Activated CD8-positive, alpha-beta memory T cell treated with anti-CD3 and anti-CD28 coated beads for 4 hours (primary cell): ENCODE data around the gene CLN6.

Experiments used
- DNase-seq, 2 donors: peaks; one replicate each; pipeline ENCODE4 v3.0.0-alpha.2; 2020; ENCODE audit warnings: low read depth in 2 of 2

The CLN6 gene

GRCh38 chr15:68229386-68230156 lies at the start of gene CLN6:
Gene CLN6, minus strand, starts transcription at chr15:68229728. Its CDS starts 144 bp downstream, at chr15:68229584.
- DNase-seq: peak; percentile 71 to 78

DNA sequence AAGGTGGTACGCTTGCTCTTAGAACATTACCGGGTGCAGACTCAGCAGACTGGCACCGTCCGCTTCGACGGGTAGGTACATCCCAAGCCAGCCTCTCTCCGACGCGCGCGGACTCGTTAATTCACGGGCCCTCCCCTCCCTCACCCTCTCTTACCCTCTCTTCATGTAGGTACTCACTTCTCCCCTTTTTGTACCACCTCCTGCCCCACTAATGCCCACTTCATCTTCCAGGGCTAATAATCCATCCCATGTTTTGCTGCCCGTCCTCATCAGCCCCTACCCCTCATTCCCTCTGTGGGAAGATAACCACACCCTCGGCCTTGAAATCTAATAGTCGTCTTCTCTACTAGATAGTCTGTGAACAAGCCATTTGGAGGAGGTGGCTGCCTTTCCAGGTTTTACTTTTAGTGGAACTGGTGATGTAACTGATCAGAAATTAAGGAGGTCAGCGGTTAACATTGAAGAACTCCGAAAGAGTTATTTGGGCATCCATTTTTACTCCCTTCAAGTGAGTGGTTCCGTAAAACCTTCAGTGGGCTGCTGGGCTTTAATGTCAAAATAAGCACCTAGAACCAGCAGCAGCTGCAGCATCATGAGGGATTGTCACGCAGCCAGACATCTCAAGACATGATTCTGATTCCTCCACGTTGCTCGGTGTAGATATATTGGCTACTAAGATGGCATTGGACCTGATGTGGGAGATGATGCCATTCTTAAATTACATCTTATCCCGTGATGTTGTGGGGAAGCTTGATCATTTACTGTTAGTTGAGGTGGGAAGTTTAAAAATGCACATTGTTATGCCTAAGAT lies 49.3 kb upstream of the CLN6 start:
- DNase-seq: no peak

- peak in 1 of 2 donors; percentile 42 for DNase-seq
These were observed 48.7 kb upstream of the CLN6 start for GRCh38 chr15:68278345-68278594.

DNA sequence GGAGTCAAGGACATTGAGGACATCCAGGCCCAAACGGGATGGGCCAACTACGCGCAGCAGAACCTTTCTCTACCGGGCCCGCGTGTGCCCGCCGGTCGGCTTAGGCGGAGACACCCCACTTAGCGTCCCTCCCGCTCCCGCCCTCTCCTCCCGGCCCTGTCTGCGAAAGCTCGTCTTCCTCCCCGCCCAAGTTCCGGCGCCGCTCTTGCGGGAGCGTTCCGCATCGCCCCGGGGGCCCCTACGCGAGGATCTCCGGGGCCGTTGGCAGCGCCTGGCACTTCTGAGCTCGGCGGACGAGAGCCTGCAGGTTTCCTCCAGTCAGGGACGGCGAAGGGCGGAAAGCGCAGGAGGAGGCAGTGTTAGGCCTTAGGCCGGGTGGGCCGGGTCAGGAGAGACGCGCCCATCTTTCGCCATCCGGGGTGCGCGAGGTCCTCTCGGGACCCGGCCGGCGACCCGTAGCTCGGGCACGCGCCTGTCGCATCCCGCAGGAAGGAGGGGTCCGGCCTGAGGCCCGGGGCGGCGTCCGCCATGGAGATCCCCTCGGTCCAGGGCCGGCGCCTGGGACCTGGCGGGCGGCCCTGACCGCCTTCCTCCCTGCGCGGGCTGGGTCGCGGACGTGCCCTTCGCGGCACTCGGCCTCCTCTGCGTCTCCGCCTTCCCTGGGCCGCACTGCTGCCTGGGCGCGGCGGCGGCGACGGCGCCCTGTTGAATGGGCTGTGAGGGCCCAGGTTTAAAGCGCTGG lies 48.2 kb upstream of the CLN6 start, which contains the start of gene FEM1B:
TSS of gene FEM1B (plus strand) at position 143 of the 742 bp plus-strand sequence. CDS start 673 bp downstream, outside the sequence.
- DNase-seq: peak; percentile 69 to 75

- no peak for DNase-seq
These were observed 47.6 kb upstream of the CLN6 start for GRCh38 chr15:68277131-68277602.

DNA sequence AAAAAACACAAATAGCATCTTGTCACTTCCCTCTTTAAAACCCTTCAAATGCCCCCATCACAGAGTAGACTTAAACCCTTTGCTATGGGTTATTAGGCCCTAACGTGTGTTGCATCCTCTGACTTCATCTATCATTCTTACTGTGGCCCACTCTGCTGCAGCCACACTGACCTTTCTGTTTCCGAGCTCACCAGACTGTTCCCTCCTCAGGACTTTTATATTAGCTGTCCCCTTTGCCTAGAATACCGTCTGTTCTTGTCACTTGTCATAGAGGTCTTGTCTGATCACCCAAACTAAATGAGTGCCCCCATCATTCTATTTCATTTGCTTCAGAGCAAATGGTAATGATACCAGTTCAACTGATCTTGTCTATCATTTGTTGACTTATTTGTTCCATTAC lies 47.1 kb upstream of the CLN6 start:
- DNase-seq: no peak

- DNase-seq: no peak
These were observed 45.7 kb upstream of the CLN6 start for GRCh38 chr15:68275165-68275746.

DNA sequence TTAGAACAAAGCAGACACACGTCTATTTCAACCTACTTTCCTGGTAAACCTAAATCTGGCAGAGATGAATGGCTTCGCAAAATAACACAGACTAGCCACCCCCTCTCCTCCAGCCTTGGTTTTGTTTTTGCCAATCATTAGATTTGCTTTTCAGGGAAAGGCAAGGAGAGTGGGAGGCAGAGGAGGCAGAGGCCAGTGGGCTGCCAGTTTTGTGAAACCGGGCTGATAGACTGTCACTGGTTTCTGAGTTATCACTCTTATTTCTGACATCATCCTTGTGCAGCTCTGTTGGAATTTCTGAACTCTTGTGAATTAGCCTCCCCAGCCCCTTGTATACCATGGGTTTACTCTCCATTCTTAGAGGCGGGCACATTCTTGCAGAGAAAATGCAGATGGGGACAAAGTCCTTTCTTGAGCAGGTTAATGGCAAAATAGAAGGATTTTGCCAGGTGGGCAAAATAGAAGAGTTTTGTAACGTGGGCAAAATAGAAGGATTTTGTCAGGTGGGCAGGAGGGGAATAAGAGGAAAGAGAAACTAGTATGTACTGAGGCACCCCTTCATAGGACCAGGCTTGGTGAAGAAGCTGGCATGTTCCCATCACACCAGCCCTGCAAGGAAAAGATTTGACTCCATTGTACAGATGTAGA lies 44.8 kb upstream of the CLN6 start:
- no peak for DNase-seq

DNA sequence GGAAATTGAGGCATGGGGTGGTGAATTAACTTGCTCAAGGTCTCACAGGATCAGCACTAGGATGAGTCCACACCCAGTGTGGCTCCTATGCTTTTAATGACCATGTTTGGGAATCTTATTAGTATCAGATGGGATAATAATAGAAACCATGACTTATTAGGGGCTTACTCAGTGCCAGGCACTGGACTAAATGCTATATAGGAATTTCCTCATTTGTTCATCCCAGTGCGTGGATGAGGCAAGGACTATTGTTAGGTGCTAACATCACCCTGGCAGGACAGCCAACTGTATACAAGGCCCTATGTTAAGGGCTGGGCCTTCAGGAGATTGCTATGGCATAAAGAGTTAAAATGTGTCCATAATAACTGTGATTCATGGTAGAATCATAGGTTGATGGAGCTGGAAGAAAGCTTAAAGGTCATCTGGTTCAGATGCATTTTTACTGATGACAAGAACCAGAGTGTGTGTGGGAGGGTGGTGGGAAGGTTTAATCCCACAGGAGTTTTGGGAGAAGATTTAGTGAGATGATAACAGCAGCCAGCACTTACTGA lies 43.3 kb upstream of the CLN6 start:
- no peak for DNase-seq

DNA sequence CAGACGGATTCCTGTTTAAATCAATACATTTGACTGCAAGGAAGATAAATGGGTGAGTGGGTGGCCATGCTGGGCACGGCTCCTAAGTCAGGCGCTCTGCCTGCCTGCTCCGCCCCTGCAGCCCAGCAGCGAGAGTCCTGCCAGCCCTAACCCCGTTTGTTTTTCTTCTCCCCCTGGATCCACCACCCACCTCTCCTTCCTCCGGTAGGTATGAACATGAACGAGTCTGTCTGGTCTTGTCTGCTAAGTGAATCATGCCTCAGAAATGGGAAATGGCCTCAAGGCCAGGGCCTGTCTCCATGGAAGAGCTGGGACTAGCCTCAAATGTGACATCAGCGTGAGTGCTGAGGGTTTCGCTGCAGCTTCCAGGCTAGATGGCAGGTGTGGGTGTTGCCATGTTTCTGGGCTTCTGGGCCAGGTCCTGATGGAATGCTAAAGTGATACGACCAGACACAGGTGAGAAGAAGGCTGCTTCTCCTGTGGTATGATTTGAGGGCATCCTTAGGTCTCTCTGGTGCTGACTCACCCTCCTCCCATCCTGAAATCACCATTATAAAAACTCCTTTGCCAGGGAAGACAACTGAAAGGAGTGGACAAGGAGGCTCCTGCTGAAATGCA lies 42.4 kb upstream of the CLN6 start:
- no peak for DNase-seq

GRCh38 chr15:68268405-68268804 lies 38.9 kb upstream of the CLN6 start:
- no peak for DNase-seq

- DNase-seq: no peak
These were observed 36.1 kb upstream of the CLN6 start for GRCh38 chr15:68265674-68266073.

GRCh38 chr15:68265081-68265480 lies 35.6 kb upstream of the CLN6 start:
- no peak for DNase-seq

DNA sequence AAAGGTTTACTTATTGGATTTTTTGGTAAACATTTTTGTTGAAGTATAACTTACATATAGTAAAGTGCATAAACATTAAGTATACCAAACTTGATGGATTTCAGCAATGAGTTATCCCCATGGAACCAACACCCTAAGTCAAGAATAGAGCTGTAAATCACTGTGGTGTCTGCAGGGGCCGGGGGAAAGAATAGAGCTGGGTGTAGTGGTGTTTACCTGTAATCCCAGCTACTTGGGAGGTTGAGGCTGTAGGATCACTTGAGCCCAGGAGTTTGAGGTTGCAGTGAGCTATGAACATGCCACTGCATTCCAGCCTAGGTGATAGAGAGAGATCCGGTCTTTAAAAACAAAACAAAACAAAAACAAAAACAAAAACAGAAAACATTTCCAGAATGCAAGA lies 34.8 kb upstream of the CLN6 start:
- no peak for DNase-seq

- DNase-seq: no peak
These were observed 33.2 kb upstream of the CLN6 start for GRCh38 chr15:68262514-68263356.

DNA sequence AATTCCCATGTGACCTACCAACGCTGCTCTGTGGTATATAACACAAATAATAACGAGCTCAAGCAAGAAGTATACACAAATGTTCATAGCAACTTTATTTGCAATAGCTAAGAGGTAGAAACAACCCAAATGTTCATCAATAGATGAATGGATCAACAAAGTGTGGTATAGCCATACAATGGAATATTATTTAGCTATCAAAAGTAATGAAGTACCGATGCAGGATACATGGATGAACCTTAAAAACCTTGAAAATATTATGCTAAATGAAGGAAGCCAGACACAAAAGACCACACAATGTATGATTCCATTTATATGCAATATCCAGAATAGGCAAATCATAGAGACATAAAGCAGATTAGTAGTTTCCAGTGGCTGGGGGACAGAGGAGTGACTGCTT lies 32.5 kb upstream of the CLN6 start:
- no peak for DNase-seq

GRCh38 chr15:68261241-68261640 lies 31.7 kb upstream of the CLN6 start:
- no peak for DNase-seq

GRCh38 chr15:68259883-68260282 lies 30.4 kb upstream of the CLN6 start:
- no peak for DNase-seq

DNA sequence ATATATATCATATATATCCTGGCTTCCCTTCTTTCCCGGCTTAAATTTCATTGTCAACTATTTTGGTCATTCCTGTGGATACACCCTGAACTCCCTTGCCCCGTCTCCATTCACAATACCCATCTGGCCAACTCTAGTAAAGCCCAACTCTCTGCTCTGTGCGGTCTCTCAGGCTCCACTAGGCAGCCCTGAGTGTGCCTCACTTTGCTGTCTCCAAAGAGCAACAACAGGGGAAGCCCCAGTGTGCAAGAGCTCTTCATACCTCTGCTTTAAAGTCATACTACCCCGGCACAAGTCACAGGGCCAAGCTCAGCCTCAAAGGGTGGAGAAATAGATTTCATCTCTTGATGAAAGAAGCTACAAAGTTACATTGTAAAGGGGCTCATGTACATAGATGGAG lies 29.2 kb upstream of the CLN6 start:
- no peak for DNase-seq
